Measurements from ENCODE around the gene PSPH. TPM values are rescaled to one million over a fixed set of nuclear protein-coding genes. Genes with fewer than 3 reads are reported as not detected.
A peak's percentile ranks its signal among the peaks of the same experiment; 100 is the strongest.
"Not testable (repeated sequence)": the region's sequence is repeated elsewhere in the genome, so short reads cannot be mapped to it uniquely, and the experiment has no call there.

PSPH gene
- total RNA-seq, result 10 to 100 TPM; 16.3 to 20.9 TPM

GRCh38 chr7:56051339-56052191, at the start of gene PSPH, which contains the start of gene CCT6A:
PSPH (minus strand) TSS chr7:56051444; CDS start chr7:56021212, 30,232 bp downstream.
CCT6A (plus strand) TSS chr7:56051765; CDS start chr7:56051849, 84 bp downstream.
- Mint-ChIP-seq H3K4me3 (peak within 1 kb of the TSS; percentile 95), H3K4me1 (ENCODE audit: low read depth) (peaks cover 36% of the 10 kb centered on the region), H3K9me3 (no peaks in the 10 kb centered on the region), H3K27me3 (no peaks in the 10 kb centered on the region), H3K27ac (peak within 1 kb of the TSS; percentile 94), H3K36me3 (peaks cover 40% of the 10 kb centered on the region)
- intact Hi-C loops (cut with micrococcal nuclease), result loop anchor here (1.0 to 5.0 kb wide), 7 partner anchors 13 to 519 kb away; partner anchors contain the start of genes CHCHD2, NIPSNAP2, SUMF2 and ZNF713
- DNase-seq, result peak; percentile 94
- ChIA-PET POLR2A (interaction anchor here (0.5 to 1.9 kb wide), 10 partner anchors 8 to 1365 kb away, joined by 3 to 13 read pairs (median 4); partner anchors contain the start of genes CHCHD2, NIPSNAP2 and SUMF2), CTCF (interaction anchor here (0.7 to 1.9 kb wide), 9 partner anchors 11 to 87 kb away, joined by 3 to 17 read pairs (median 4); partner anchors contain the start of genes NIPSNAP2 and SUMF2)

- H3K27ac Mint-ChIP-seq, result no peak overlapping the region
- H3K36me3 Mint-ChIP-seq, result peaks cover 29% of the 10 kb centered on the region
- H3K9me3 Mint-ChIP-seq, result no peaks in the 10 kb centered on the region
- CTCF ChIA-PET, result no interaction called here
- no peaks in the 10 kb centered on the region for H3K27me3 Mint-ChIP-seq
- peaks cover 5% of the 10 kb centered on the region for H3K4me1 Mint-ChIP-seq (ENCODE audit: low read depth)
- DNase-seq, result no peak
- POLR2A ChIA-PET, result no interaction called here
- intact Hi-C loops (cut with micrococcal nuclease), result no loop called here
- H3K4me3 Mint-ChIP-seq, result no peak overlapping the region
Measured at GRCh38 chr7:56099653-56100052, 48.4 kb upstream of the PSPH start.

GRCh38 chr7:56098187-56099008, 47.2 kb upstream of the PSPH start:
- POLR2A ChIA-PET, result interaction anchor here (0.7 kb wide), 1 partner anchor 61 kb away, joined by 3 read pairs; no protein-coding TSS in a partner anchor
- H3K27ac Mint-ChIP-seq; intact Hi-C loops (cut with micrococcal nuclease); H3K27me3 Mint-ChIP-seq; H3K9me3 Mint-ChIP-seq; DNase-seq; H3K4me3 Mint-ChIP-seq; H3K4me1 Mint-ChIP-seq (ENCODE audit: low read depth): not testable (repeated sequence)
- H3K36me3 Mint-ChIP-seq, result peaks cover 24% of the 10 kb centered on the region
- CTCF ChIA-PET, result interaction anchor here (1.3 kb wide), 1 partner anchor 24 kb away, joined by 4 read pairs; no protein-coding TSS in a partner anchor

GRCh38 chr7:56097700-56098099, 46.5 kb upstream of the PSPH start:
- Mint-ChIP-seq H3K36me3 (peaks cover 21% of the 10 kb centered on the region), H3K27me3 (no peaks in the 10 kb centered on the region), H3K4me3 (no peak overlapping the region), H3K27ac (no peak overlapping the region), H3K4me1 (ENCODE audit: low read depth) (no peaks in the 10 kb centered on the region), H3K9me3 (no peaks in the 10 kb centered on the region)
- ChIA-PET CTCF (no interaction called here), POLR2A (no interaction called here)
- DNase-seq, result no peak
- intact Hi-C loops (cut with micrococcal nuclease), result no loop called here

- H3K4me1 Mint-ChIP-seq (ENCODE audit: low read depth), result no peaks in the 10 kb centered on the region
- DNase-seq, result no peak
- H3K9me3 Mint-ChIP-seq, result no peaks in the 10 kb centered on the region
- POLR2A ChIA-PET, result interaction anchor here (1.3 kb wide), 1 partner anchor 9 kb away, joined by 8 read pairs; no protein-coding TSS in a partner anchor
- H3K4me3 Mint-ChIP-seq, result no peak within 1 kb of the TSS
- intact Hi-C loops (cut with micrococcal nuclease), result no loop called here
- H3K27me3 Mint-ChIP-seq, result no peaks in the 10 kb centered on the region
- no peak within 1 kb of the TSS for H3K27ac Mint-ChIP-seq
- CTCF ChIA-PET, result interaction anchor here (2.5 kb wide), 1 partner anchor 19 kb away, joined by 9 read pairs; no protein-coding TSS in a partner anchor
- peaks cover 4% of the 10 kb centered on the region for H3K36me3 Mint-ChIP-seq
Measured at GRCh38 chr7:56092789-56093531, 41.7 kb upstream of the PSPH start, which contains the start of gene PHKG1. PHKG1 (minus strand) TSS chr7:56092952; CDS start chr7:56088941, 4,011 bp downstream.

GRCh38 chr7:56092388-56092787, 41.1 kb upstream of the PSPH start:
- ChIA-PET CTCF (interaction anchor here (1.0 to 2.5 kb wide), 2 partner anchors 15 to 18 kb away, joined by 3 to 9 read pairs; no protein-coding TSS in a partner anchor), POLR2A (interaction anchor here (1.3 kb wide), 1 partner anchor 8 kb away, joined by 8 read pairs; no protein-coding TSS in a partner anchor)
- intact Hi-C loops (cut with micrococcal nuclease); H3K27me3 Mint-ChIP-seq; H3K4me3 Mint-ChIP-seq; H3K36me3 Mint-ChIP-seq; DNase-seq; H3K27ac Mint-ChIP-seq; H3K4me1 Mint-ChIP-seq (ENCODE audit: low read depth); H3K9me3 Mint-ChIP-seq: not testable (repeated sequence)

GRCh38 chr7:56091591-56091990, 40.3 kb upstream of the PSPH start:
- CTCF ChIA-PET, result interaction anchor here (1.0 to 2.5 kb wide), 2 partner anchors 14 to 17 kb away, joined by 3 to 9 read pairs; no protein-coding TSS in a partner anchor
- no peak overlapping the region for H3K4me3 Mint-ChIP-seq
- no peaks in the 10 kb centered on the region for H3K27me3 Mint-ChIP-seq
- POLR2A ChIA-PET, result no interaction called here
- no peaks in the 10 kb centered on the region for H3K4me1 Mint-ChIP-seq (ENCODE audit: low read depth)
- H3K36me3 Mint-ChIP-seq, result peaks cover 7% of the 10 kb centered on the region
- DNase-seq, result no peak
- intact Hi-C loops (cut with micrococcal nuclease), result no loop called here
- H3K9me3 Mint-ChIP-seq, result no peaks in the 10 kb centered on the region
- H3K27ac Mint-ChIP-seq, result no peak overlapping the region

- ChIA-PET CTCF (no interaction called here), POLR2A (no interaction called here)
- H3K36me3 Mint-ChIP-seq, result peaks cover 9% of the 10 kb centered on the region
- H3K27ac Mint-ChIP-seq, result no peak overlapping the region
- DNase-seq, result no peak
- no peaks in the 10 kb centered on the region for H3K27me3 Mint-ChIP-seq
- no peak overlapping the region for H3K4me3 Mint-ChIP-seq
- H3K9me3 Mint-ChIP-seq, result no peaks in the 10 kb centered on the region
- intact Hi-C loops (cut with micrococcal nuclease), result no loop called here
- no peaks in the 10 kb centered on the region for H3K4me1 Mint-ChIP-seq (ENCODE audit: low read depth)
Measured at GRCh38 chr7:56087445-56087844, 36.2 kb upstream of the PSPH start.

GRCh38 chr7:56086761-56087160, 35.5 kb upstream of the PSPH start:
- POLR2A ChIA-PET, result no interaction called here
- H3K4me3 Mint-ChIP-seq, result no peak overlapping the region
- H3K4me1 Mint-ChIP-seq (ENCODE audit: low read depth), result no peaks in the 10 kb centered on the region
- no peak overlapping the region for H3K27ac Mint-ChIP-seq
- no peaks in the 10 kb centered on the region for H3K27me3 Mint-ChIP-seq
- H3K9me3 Mint-ChIP-seq, result no peaks in the 10 kb centered on the region
- DNase-seq, result no peak
- intact Hi-C loops (cut with micrococcal nuclease), result no loop called here
- CTCF ChIA-PET, result no interaction called here
- H3K36me3 Mint-ChIP-seq, result peaks cover 12% of the 10 kb centered on the region

- ChIA-PET CTCF (interaction anchor here (0.7 kb wide), 1 partner anchor 9 kb away, joined by 4 read pairs; no protein-coding TSS in a partner anchor), POLR2A (interaction anchor here (1.6 kb wide), 1 partner anchor 10 kb away, joined by 8 read pairs; the partner anchor contains the start of gene PHKG1)
- DNase-seq, result no peak
- Mint-ChIP-seq H3K27ac (no peak overlapping the region), H3K9me3 (no peaks in the 10 kb centered on the region), H3K4me1 (ENCODE audit: low read depth) (no peaks in the 10 kb centered on the region), H3K4me3 (no peak overlapping the region), H3K27me3 (no peaks in the 10 kb centered on the region), H3K36me3 (peaks cover 25% of the 10 kb centered on the region)
- intact Hi-C loops (cut with micrococcal nuclease), result no loop called here
Measured at GRCh38 chr7:56083150-56083785, 32.0 kb upstream of the PSPH start.

All from activated CD4-positive, alpha-beta memory T cell treated with anti-CD3 and anti-CD28 coated beads for 36 hours (primary cell).